GM15510 (cell line): ENCODE measurements around the gene TBC1D14.

Experiments used
- POLR2A ChIP-seq: IDR thresholded peaks from 3 replicates; pipeline ENCODE4 v1.6.1; 2011; ENCODE audit warnings: borderline replicate concordance; ENCODE audit not compliant: insufficient read length; ENCODE audit errors: extremely low read depth

Gene TBC1D14

GRCh38 chr4:6888506-6889071, 21.0 kb upstream of the TBC1D14 start:
- no peak for TF ChIP-seq POLR2A

- TF ChIP-seq POLR2A: no peak
These were observed 20.4 kb upstream of the TBC1D14 start for GRCh38 chr4:6889101-6889735.

GRCh38 chr4:6889736-6890324, 19.8 kb upstream of the TBC1D14 start:
- TF ChIP-seq POLR2A: no peak

- no peak for TF ChIP-seq POLR2A
These were observed 19.3 kb upstream of the TBC1D14 start for GRCh38 chr4:6890358-6890757.

GRCh38 chr4:6891436-6892170, 18.0 kb upstream of the TBC1D14 start:
- no peak for TF ChIP-seq POLR2A

GRCh38 chr4:6892190-6892908, 17.3 kb upstream of the TBC1D14 start:
- no peak for TF ChIP-seq POLR2A

- no peak for TF ChIP-seq POLR2A
These were observed 16.8 kb upstream of the TBC1D14 start for GRCh38 chr4:6892909-6893202.

GRCh38 chr4:6893449-6894085, 16.1 kb upstream of the TBC1D14 start:
- no peak for TF ChIP-seq POLR2A

GRCh38 chr4:6894086-6894478, 15.5 kb upstream of the TBC1D14 start:
- no peak for TF ChIP-seq POLR2A

GRCh38 chr4:6894528-6895498, 14.8 kb upstream of the TBC1D14 start:
- TF ChIP-seq POLR2A: no peak

- TF ChIP-seq POLR2A: no peak
These were observed 13.6 kb upstream of the TBC1D14 start for GRCh38 chr4:6896035-6896434.

- TF ChIP-seq POLR2A: no peak
These were observed 10.9 kb upstream of the TBC1D14 start for GRCh38 chr4:6898763-6899162.

- no peak for TF ChIP-seq POLR2A
These were observed 9.3 kb upstream of the TBC1D14 start for GRCh38 chr4:6900181-6900812.

- no peak for TF ChIP-seq POLR2A
These were observed 8.7 kb upstream of the TBC1D14 start for GRCh38 chr4:6900956-6901355.
